Measurements from ENCODE around the gene AK1. TPM values are rescaled to one million over a fixed set of nuclear protein-coding genes. Genes with fewer than 3 reads are reported as not detected.

AK1 gene
- total RNA-seq, 1 experiment from 2014 or later, result 34.4 TPM

- Mint-ChIP-seq H3K27ac (peak overlapping the region; percentile 97), H3K4me3 (no peak overlapping the region), H3K9me3 (no peaks in the 10 kb centered on the region), H3K36me3 (peaks cover 4% of the 10 kb centered on the region; the same call in 1 of the 2 replicates), H3K27me3 (ENCODE audit: low read depth) (peaks cover 6% of the 10 kb centered on the region), H3K4me1 (peaks cover 14% of the 10 kb centered on the region)
- ChIA-PET CTCF (interaction anchor here (1.9 kb wide), 1 partner anchor 37 kb away, joined by 7 read pairs; no protein-coding TSS in a partner anchor), POLR2A (interaction anchor here (0.6 kb wide), 1 partner anchor 16 kb away, joined by 4 read pairs; no protein-coding TSS in a partner anchor)
- ATAC-seq, result no peak
- TF ChIP-seq RORB (CRISPR knock-in tag; IDR thresholded peaks at IDR 0.05), result no peak
- no peak for TF ChIP-seq NFYB (CRISPR knock-in tag; conservative IDR thresholded peaks at IDR 0.05; ENCODE audit: low read depth)
- no peak for TF ChIP-seq GABPB1 (CRISPR knock-in tag; IDR thresholded peaks at IDR 0.05)
- no peak for TF ChIP-seq JAZF1 (CRISPR knock-in tag; IDR thresholded peaks at IDR 0.05)
- no peak for TF ChIP-seq CBFB (CRISPR knock-in tag; IDR thresholded peaks at IDR 0.05; ENCODE audit: low read depth)
- TF ChIP-seq ARID4B (CRISPR knock-in tag; IDR thresholded peaks at IDR 0.05; ENCODE audit: borderline replicate concordance), result no peak
- no peak for TF ChIP-seq NR3C1 (CRISPR knock-in tag; conservative IDR thresholded peaks at IDR 0.05; ENCODE audit: low read depth)
- no peak for TF ChIP-seq E2F4 (CRISPR knock-in tag; IDR thresholded peaks at IDR 0.05; ENCODE audit: borderline replicate concordance, low read depth)
- no peak for TF ChIP-seq IRF1 (CRISPR knock-in tag; IDR thresholded peaks at IDR 0.05)
- no peak for TF ChIP-seq FOXJ3 (CRISPR knock-in tag; IDR thresholded peaks at IDR 0.05; ENCODE audit: borderline replicate concordance)
- no peak for TF ChIP-seq ZNF219 (CRISPR knock-in tag; IDR thresholded peaks at IDR 0.05; ENCODE audit: borderline replicate concordance)
- TF ChIP-seq ETV6 (CRISPR knock-in tag; IDR thresholded peaks at IDR 0.05), result no peak
- TF ChIP-seq FOXP1 (CRISPR knock-in tag; IDR thresholded peaks at IDR 0.05; ENCODE audit: borderline replicate concordance), result no peak
- TF ChIP-seq KAT7 (CRISPR knock-in tag; IDR thresholded peaks at IDR 0.05; ENCODE audit: borderline replicate concordance), result no peak
- no peak for TF ChIP-seq ZNF416 (CRISPR knock-in tag; IDR thresholded peaks at IDR 0.05)
- no peak for TF ChIP-seq MLX (CRISPR knock-in tag; IDR thresholded peaks at IDR 0.05)
- TF ChIP-seq ZNF671 (CRISPR knock-in tag; IDR thresholded peaks at IDR 0.05), result no peak
- DNase-seq (ENCODE audit: low spot score), result no peak
These were observed 45.2 kb downstream of the AK1 start for GRCh38 chr9:127832248-127832647.

GRCh38 chr9:127829205-127829906 lies 48.1 kb downstream of the AK1 start:
- H3K9me3 Mint-ChIP-seq, result no peaks in the 10 kb centered on the region
- CTCF ChIA-PET, result interaction anchor here (0.6 to 6.6 kb wide), 4 partner anchors 28 to 95 kb away, joined by 3 to 115 read pairs (median 4); partner anchors contain the start of gene TOR2A
- no peak overlapping the region for H3K27ac Mint-ChIP-seq
- H3K4me1 Mint-ChIP-seq, result peaks cover 36% of the 10 kb centered on the region
- peak overlapping the region; percentile 62; the same call in 1 of the 2 replicates for H3K4me3 Mint-ChIP-seq
- no peak for ATAC-seq
- DNase-seq (ENCODE audit: low spot score), result no peak
- peaks cover 23% of the 10 kb centered on the region for H3K27me3 Mint-ChIP-seq (ENCODE audit: low read depth)
- POLR2A ChIA-PET, result interaction anchor here (0.7 kb wide), 1 partner anchor 13 kb away, joined by 3 read pairs; no protein-coding TSS in a partner anchor
- peaks cover 4% of the 10 kb centered on the region; the same call in 1 of the 2 replicates for H3K36me3 Mint-ChIP-seq
- TF ChIP-seq CTCF (IDR thresholded peaks at IDR 0.05) (no peak), JUN (CRISPR knock-in tag; IDR thresholded peaks at IDR 0.05) (no peak), MAX (CRISPR knock-in tag; IDR thresholded peaks at IDR 0.05) (no peak), PRDM15 (CRISPR knock-in tag; IDR thresholded peaks at IDR 0.05) (no peak), ZNF396 (CRISPR knock-in tag; IDR thresholded peaks at IDR 0.05; ENCODE audit: borderline replicate concordance) (no peak)
